Neural cell (in vitro differentiated cells): Measurements from ENCODE around the gene CREB3L1. TPM values are rescaled to one million over a fixed set of nuclear protein-coding genes. Genes with fewer than 3 reads are reported as not detected.

Experiments used
- H2AFZ ChIP-seq: fragments of 200-600, 300-800 bp; sonication (generic), shearing (Covaris generic); 2 replicates; pipeline ENCODE4 v1.6.0; 2014; ENCODE audit warnings: low read depth, mild to moderate bottlenecking, antibody characterized with exemption, low read length, moderate library complexity
- H3F3A ChIP-seq: fragments of 200-600 bp; shearing (Covaris generic); 2 replicates; pipeline ENCODE4 v1.6.1; 2016; ENCODE audit warnings: mild to moderate bottlenecking, moderate library complexity, mixed read lengths, antibody characterized with exemption, low read length; ENCODE audit not compliant: insufficient read depth, poor library complexity, severe bottlenecking
- H3K27ac ChIP-seq: fragments of 200-600, 300-800 bp; sonication (generic), shearing (Covaris generic); 2 replicates; pipeline ENCODE4 v1.5.1; 2014; ENCODE audit warnings: mild to moderate bottlenecking, low read length, moderate library complexity
- H3K27me3 ChIP-seq: fragments of 300-800, 200-600 bp; sonication (generic), shearing (Covaris generic); 2 replicates; pipeline ENCODE4 v1.6.0; 2014; ENCODE audit warnings: mild to moderate bottlenecking, low read depth, low read length, moderate library complexity; ENCODE audit not compliant: insufficient read depth
- H3K36me3 ChIP-seq: fragments of 300-800, 200-600 bp; sonication (generic), shearing (Covaris generic); 2 replicates; pipeline ENCODE4 v1.5.1; 2014; ENCODE audit warnings: mild to moderate bottlenecking, antibody characterized with exemption, low read length, moderate library complexity; ENCODE audit not compliant: insufficient read depth
- H3K4me2 ChIP-seq: fragments of 300-800, 200-600 bp; sonication (generic), shearing (Covaris generic); 2 replicates; pipeline ENCODE4 v1.6.0; 2014; ENCODE audit warnings: mild to moderate bottlenecking, low read length
- H3K4me3 ChIP-seq: fragments of 300-800, 200-600 bp; sonication (generic), shearing (Covaris generic); 2 replicates; pipeline ENCODE4 v1.5.1; 2014; ENCODE audit warnings: mild to moderate bottlenecking, low read length, moderate library complexity
- H3K79me2 ChIP-seq: fragments of 200-600 bp; shearing (Covaris generic); replicated peaks from 2 replicates; pipeline ENCODE4 v1.6.0; 2014; ENCODE audit warnings: mild to moderate bottlenecking, low read length, moderate library complexity; ENCODE audit not compliant: insufficient read depth
- H3K9ac ChIP-seq: fragments of 300-800, 200-600 bp; sonication (generic), shearing (Covaris generic); 2 replicates; pipeline ENCODE4 v1.6.1; 2016; ENCODE audit warnings: mild to moderate bottlenecking, low read length, mixed read lengths
- H3K9me2 ChIP-seq: fragments of 200-600 bp; shearing (Covaris generic); 2 replicates; pipeline ENCODE4 v1.6.1; 2016; ENCODE audit warnings: mild to moderate bottlenecking, low read length, mixed read lengths; ENCODE audit not compliant: insufficient read depth
- H3K9me3 ChIP-seq: fragments of 200-600, 300-800 bp; sonication (generic), shearing (Covaris generic); 2 replicates; pipeline ENCODE4 v1.6.1; 2016; ENCODE audit warnings: mild to moderate bottlenecking, mixed run types, low read length, moderate library complexity, mixed read lengths
- H4K20me1 ChIP-seq: fragments of 200-600 bp; shearing (Covaris generic); 2 replicates; pipeline ENCODE4 v1.6.1; 2016; ENCODE audit warnings: mild to moderate bottlenecking, mixed run types; ENCODE audit not compliant: insufficient read depth
- CTCF ChIP-seq: fragments of 450-650 bp; IDR thresholded peaks from 2 replicates; pipeline ENCODE4 v1.5.1; 2014; ENCODE audit warnings: antibody characterized with exemption, mild to moderate bottlenecking, moderate library complexity; ENCODE audit not compliant: poor library complexity, severe bottlenecking
- EP300 ChIP-seq: fragments of 450-650 bp; conservative IDR thresholded peaks from 2 replicates; pipeline ENCODE4 v1.6.1; 2014; ENCODE audit warnings: antibody characterized with exemption, mild to moderate bottlenecking, moderate library complexity; ENCODE audit not compliant: poor library complexity, severe bottlenecking
- EZH2 ChIP-seq: fragments of 200-600, 300-800 bp; shearing (Covaris generic), sonication (generic); IDR thresholded peaks from 2 replicates; pipeline ENCODE4 v1.6.1; 2014; ENCODE audit warnings: antibody characterized with exemption, low read length, borderline replicate concordance, mild to moderate bottlenecking; ENCODE audit not compliant: insufficient read depth, poor library complexity, severe bottlenecking
- MXI1 ChIP-seq: fragments of 450-650 bp; conservative IDR thresholded peaks from 2 replicates; pipeline ENCODE4 v1.6.1; 2014; ENCODE audit warnings: antibody characterized with exemption, mild to moderate bottlenecking; ENCODE audit not compliant: poor library complexity, severe bottlenecking
- POLR2AphosphoS5 ChIP-seq: IDR thresholded peaks from 2 replicates; pipeline ENCODE4 v1.6.1; 2012
- RAD21 ChIP-seq: fragments of 450-650 bp; conservative IDR thresholded peaks from 2 replicates; pipeline ENCODE4 v1.6.1; 2014; ENCODE audit warnings: antibody characterized with exemption, mild to moderate bottlenecking, moderate library complexity
- REST ChIP-seq: IDR thresholded peaks from 2 replicates; pipeline ENCODE4 v1.6.1; 2012; ENCODE audit warnings: borderline replicate concordance
- SMC3 ChIP-seq: fragments of 450-650 bp; conservative IDR thresholded peaks from 2 replicates; pipeline ENCODE4 v1.6.1; 2014; ENCODE audit warnings: antibody characterized with exemption, mild to moderate bottlenecking, moderate library complexity; ENCODE audit not compliant: poor library complexity
- TAF1 ChIP-seq: IDR thresholded peaks from 2 replicates; pipeline ENCODE4 v1.6.1; 2012; ENCODE audit warnings: low read depth
- polyA plus RNA-seq: library from polyadenylated mRNA; depleted of rRNA; stranded (reverse); fragments of >200 nt; gene quantifications from 2 replicates; pipeline ENCODE4 v1.2.3, GENCODE V29; 2014

CREB3L1 gene
- polyA plus RNA-seq, 1 donor from 2014 or later = not detected

GRCh38 chr11:46364056-46364455 lies 86.6 kb downstream of the CREB3L1 start:
- H3K9me3 ChIP-seq = no peaks in the 10 kb centered on the region
- H3F3A ChIP-seq = no peaks in the 10 kb centered on the region
- H3K27me3 ChIP-seq = no peaks in the 10 kb centered on the region
- H3K9ac ChIP-seq = no peak overlapping the region
- no peak for TF ChIP-seq RAD21
- no peak for TF ChIP-seq REST
- no peak for TF ChIP-seq EZH2
- TF ChIP-seq CTCF = no peak
- TF ChIP-seq SMC3 = no peak
- TF ChIP-seq POLR2AphosphoS5 = no peak
- H3K79me2 ChIP-seq = no peaks in the 10 kb centered on the region
- H3K4me3 ChIP-seq = no peak overlapping the region
- H3K4me2 ChIP-seq = no peak overlapping the region
- no peaks in the 10 kb centered on the region for H4K20me1 ChIP-seq
- H2AFZ ChIP-seq = no peak overlapping the region
- no peaks in the 10 kb centered on the region for H3K36me3 ChIP-seq
- H3K9me2 ChIP-seq = no peaks in the 10 kb centered on the region
- H3K27ac ChIP-seq = no peak overlapping the region

GRCh38 chr11:46364791-46365190 lies 87.3 kb downstream of the CREB3L1 start:
- TF ChIP-seq POLR2AphosphoS5 (no peak), EP300 (no peak), MXI1 (no peak), RAD21 (no peak), CTCF (no peak), SMC3 (no peak), EZH2 (no peak), REST (no peak), TAF1 (no peak)
- Histone ChIP-seq H3K9me3 (no peaks in the 10 kb centered on the region), H4K20me1 (no peaks in the 10 kb centered on the region), H3F3A (no peaks in the 10 kb centered on the region), H2AFZ (no peak overlapping the region), H3K4me3 (no peak overlapping the region), H3K79me2 (no peaks in the 10 kb centered on the region), H3K9ac (no peak overlapping the region), H3K4me2 (no peak overlapping the region), H3K27ac (no peak overlapping the region), H3K9me2 (no peaks in the 10 kb centered on the region), H3K27me3 (no peaks in the 10 kb centered on the region), H3K36me3 (no peaks in the 10 kb centered on the region)
